Measurements from ENCODE around the gene RALGPS1.

- TF ChIP-seq EZH2phosphoT487 (IDR thresholded peaks at IDR 0.05; ENCODE audit: low read length) (no peak), CTCF (IDR thresholded peaks at IDR 0.05; ENCODE audit: low read length) (no peak)
Measured at GRCh38 chr9:126975327-126976220, 61.0 kb downstream of the RALGPS1 start.
